Body of pancreas (tissue), 4 donors: ENCODE data around the gene WFIKKN2. TPM values are rescaled to one million over a fixed set of nuclear protein-coding genes. Genes with fewer than 3 reads are reported as not detected.

Experiments used
- ATAC-seq: fragments of 150-250 bp; one replicate; pipeline ENCODE4 v1.9.1; 2016
- DNase-seq, 4 donors: peaks; one replicate each; pipeline ENCODE4 v3.0.0-alpha.2; 2019
- H3K27ac ChIP-seq, 4 donors: fragments of 200-600 bp; sonication (generic); 1 replicate in 3 of 4; 2 replicates in 1 of 4; pipeline versions ENCODE4 v1.5.1 to v1.6.1; 2016 to 2019; ENCODE audit warnings: mild to moderate bottlenecking in 1 of 4, mixed read lengths in 1 of 4, moderate library complexity in 1 of 4
- H3K27me3 ChIP-seq, 2 donors: fragments of 200-600 bp; sonication (generic); one replicate each; pipeline ENCODE4 v1.6.0; 2016; ENCODE audit warnings: mild to moderate bottlenecking in 1 of 2
- H3K36me3 ChIP-seq, 2 donors: fragments of 200-600 bp; sonication (generic); replicated peaks in 1 of 2; 2 replicates each; pipeline ENCODE4 v1.5.1; 2016; ENCODE audit warnings: low read depth in 2 of 2; ENCODE audit not compliant: insufficient read depth in 1 of 2
- H3K4me1 ChIP-seq: fragments of 200-600 bp; sonication (generic); one replicate; pipeline ENCODE4 v1.6.0; 2016
- H3K4me3 ChIP-seq, 2 donors: fragments of 200-600 bp; sonication (generic); 1 replicate in 1 of 2; 2 replicates in 1 of 2; pipeline ENCODE4 v1.5.1; 2016 to 2019
- H3K9me3 ChIP-seq, 3 donors: fragments of 200-600 bp; sonication (generic); 1 replicate in 2 of 3; 2 replicates in 1 of 3; pipeline ENCODE4 v1.5.1; 2016
- POLR2A ChIP-seq, 3 donors: fragments of 450-650 bp; IDR thresholded peaks; one replicate each; pipeline ENCODE4 v1.6.1; 2016; ENCODE audit warnings: antibody characterized with exemption in 3 of 3, mild to moderate bottlenecking in 2 of 3
- WGBS, 2 donors: methylation state at CpG; one replicate each; pipeline ENCODE4 v1.1.5; 2017; 5-methylcytosine and 5-hydroxymethylcytosine counted together
- intact Hi-C: fragments of 100-400 bp; cut with DNase I; formaldehyde crosslinking; loops from one replicate; pipeline ENCODE4 v1.15.1; 2023
- total RNA-seq, 2 donors: library from RNA; depleted of rRNA; stranded (reverse); fragments of >200 nt; gene quantifications; one replicate each; pipeline ENCODE4 v1.1.0, GENCODE V29; 2016
- TF ChIP-seq, protein P1 (sequence below), 7 experiments: fragments of 450-650 bp in 4 of 7; fragments of 200-600 bp in 3 of 7; sonication (generic) in 3 of 7; IDR thresholded peaks; one replicate each; pipeline ENCODE4 v1.5.1; 2016 to 2019; ENCODE audit warnings: antibody characterized with exemption in 7 of 7

Gene WFIKKN2
- total RNA-seq, 2 donors from 2014 or later, result 0.26 to 0.66 TPM

- H3K27me3 ChIP-seq, result no peaks in the 10 kb centered on the region
- intact Hi-C loops, result loop anchor here (10.0 kb wide), 1 partner anchor 293 kb away; no protein-coding TSS in a partner anchor
- no peak overlapping the region for H3K4me3 ChIP-seq
- DNase-seq, result no peak
- WGBS, 2 donors, result 74 to 85% methylated on average over 3 of the region's 3 CpGs
- H3K27ac ChIP-seq, result no peak overlapping the region
- H3K36me3 ChIP-seq, result no peaks in the 10 kb centered on the region
- TF ChIP-seq, protein P1, sequence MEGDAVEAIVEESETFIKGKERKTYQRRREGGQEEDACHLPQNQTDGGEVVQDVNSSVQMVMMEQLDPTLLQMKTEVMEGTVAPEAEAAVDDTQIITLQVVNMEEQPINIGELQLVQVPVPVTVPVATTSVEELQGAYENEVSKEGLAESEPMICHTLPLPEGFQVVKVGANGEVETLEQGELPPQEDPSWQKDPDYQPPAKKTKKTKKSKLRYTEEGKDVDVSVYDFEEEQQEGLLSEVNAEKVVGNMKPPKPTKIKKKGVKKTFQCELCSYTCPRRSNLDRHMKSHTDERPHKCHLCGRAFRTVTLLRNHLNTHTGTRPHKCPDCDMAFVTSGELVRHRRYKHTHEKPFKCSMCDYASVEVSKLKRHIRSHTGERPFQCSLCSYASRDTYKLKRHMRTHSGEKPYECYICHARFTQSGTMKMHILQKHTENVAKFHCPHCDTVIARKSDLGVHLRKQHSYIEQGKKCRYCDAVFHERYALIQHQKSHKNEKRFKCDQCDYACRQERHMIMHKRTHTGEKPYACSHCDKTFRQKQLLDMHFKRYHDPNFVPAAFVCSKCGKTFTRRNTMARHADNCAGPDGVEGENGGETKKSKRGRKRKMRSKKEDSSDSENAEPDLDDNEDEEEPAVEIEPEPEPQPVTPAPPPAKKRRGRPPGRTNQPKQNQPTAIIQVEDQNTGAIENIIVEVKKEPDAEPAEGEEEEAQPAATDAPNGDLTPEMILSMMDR (IDR thresholded peaks at IDR 0.05), result peak in 1 of 7 experiments; percentile 14
- no peak for TF ChIP-seq POLR2A (IDR thresholded peaks at IDR 0.05)
- H3K9me3 ChIP-seq, result no peaks in the 10 kb centered on the region
- ATAC-seq, result no peak
- H3K4me1 ChIP-seq, result peaks cover 12% of the 10 kb centered on the region
Observed at GRCh38 chr17:50848039-50848438, 12.7 kb downstream of the WFIKKN2 start.

DNA sequence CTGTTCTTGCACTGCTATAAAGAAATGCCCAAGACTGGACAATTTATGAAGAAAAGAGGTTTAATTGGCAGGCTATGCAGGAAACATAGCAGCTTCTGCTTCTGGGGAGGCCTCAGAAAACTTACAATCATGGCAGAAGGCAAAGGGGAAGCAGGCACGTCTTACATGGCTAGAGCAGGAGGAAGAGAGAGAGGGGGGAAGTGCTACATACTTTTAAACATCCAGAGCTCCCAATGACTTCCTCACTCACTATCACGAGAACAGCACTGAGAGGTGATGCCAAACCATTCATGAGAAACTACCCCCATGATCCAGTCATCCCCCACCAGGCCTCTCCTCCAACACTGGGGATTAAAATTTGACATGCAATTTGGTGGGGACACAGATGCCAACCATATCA is 13.3 kb downstream of the WFIKKN2 start:
- no peak overlapping the region for H3K27ac ChIP-seq
- H3K36me3 ChIP-seq, result no peaks in the 10 kb centered on the region
- 60 to 74% methylated on average over 2 of the region's 2 CpGs for WGBS, 2 donors
- no peak for TF ChIP-seq POLR2A (IDR thresholded peaks at IDR 0.05)
- TF ChIP-seq, protein P1 (IDR thresholded peaks at IDR 0.05), result no peak
- DNase-seq (no peak), ATAC-seq (no peak)
- intact Hi-C loops, result loop anchor here (10.0 kb wide), 1 partner anchor 294 kb away; no protein-coding TSS in a partner anchor
- no peaks in the 10 kb centered on the region for H3K27me3 ChIP-seq
- no peaks in the 10 kb centered on the region for H3K9me3 ChIP-seq
- peaks cover 18% of the 10 kb centered on the region for H3K4me1 ChIP-seq
- no peak overlapping the region for H3K4me3 ChIP-seq

GRCh38 chr17:50850640-50851039 is 15.3 kb downstream of the WFIKKN2 start:
- WGBS, 2 donors, result 73 to 80% methylated on average over 7 of the region's 7 CpGs
- Histone ChIP-seq H3K27ac (no peak overlapping the region), H3K9me3 (no peaks in the 10 kb centered on the region), H3K4me3 (no peak overlapping the region), H3K4me1 (peaks cover 33% of the 10 kb centered on the region), H3K27me3 (no peaks in the 10 kb centered on the region), H3K36me3 (no peaks in the 10 kb centered on the region)
- TF ChIP-seq POLR2A (IDR thresholded peaks at IDR 0.05), result no peak
- TF ChIP-seq, protein P1 (IDR thresholded peaks at IDR 0.05), result no peak
- intact Hi-C loops, result loop anchor here (5.0 kb wide), 1 partner anchor 102 kb away; no protein-coding TSS in a partner anchor
- DNase-seq, result no peak
- ATAC-seq, result no peak

GRCh38 chr17:50853015-50853615 is 17.7 kb downstream of the WFIKKN2 start:
- Histone ChIP-seq H3K4me3 (no peak overlapping the region), H3K27ac (peak overlapping the region in 3 of 4 donors; percentile 60 to 85 (median 76)), H3K36me3 (no peaks in the 10 kb centered on the region), H3K27me3 (no peaks in the 10 kb centered on the region), H3K4me1 (peaks cover 48% of the 10 kb centered on the region), H3K9me3 (no peaks in the 10 kb centered on the region)
- intact Hi-C loops, result loop anchor here (5.0 kb wide), 1 partner anchor 99 kb away; no protein-coding TSS in a partner anchor
- ATAC-seq, result no peak
- no peak for DNase-seq
- WGBS, 2 donors, result 35 to 38% methylated on average over 6 of the region's 6 CpGs
- no peak for TF ChIP-seq POLR2A (IDR thresholded peaks at IDR 0.05)
- TF ChIP-seq, protein P1 (IDR thresholded peaks at IDR 0.05), result no peak

- no peak overlapping the region for H3K27ac ChIP-seq
- intact Hi-C loops, result loop anchor here (5.0 kb wide), 1 partner anchor 99 kb away; no protein-coding TSS in a partner anchor
Observed at GRCh38 chr17:50853781-50854180, 18.4 kb downstream of the WFIKKN2 start.

More at GRCh38 chr17:50853781-50854180, 18.4 kb downstream of the WFIKKN2 start:
- Histone ChIP-seq H3K4me1 (peaks cover 48% of the 10 kb centered on the region), H3K27me3 (no peaks in the 10 kb centered on the region), H3K36me3 (no peaks in the 10 kb centered on the region), H3K4me3 (no peak overlapping the region), H3K9me3 (no peaks in the 10 kb centered on the region)
- no peak for ATAC-seq
- WGBS, 2 donors, result 86 to 87% methylated on average over 6 of the region's 6 CpGs
- DNase-seq, result no peak
- TF ChIP-seq POLR2A (IDR thresholded peaks at IDR 0.05), result no peak
- TF ChIP-seq, protein P1 (IDR thresholded peaks at IDR 0.05), result no peak
